T follicular helper cell (primary cell): ENCODE data around the gene C5orf22.
"Not testable (repeated sequence)": the region's sequence is repeated elsewhere in the genome, so short reads cannot be mapped to it uniquely, and the experiment has no call there.

Experiments
- DNase-seq: peaks from one replicate; pipeline ENCODE4 v3.0.0-alpha.2; 2020; ENCODE audit warnings: low read depth

C5orf22 gene

GRCh38 chr5:31553863-31554262, 21.8 kb downstream of the C5orf22 start:
- no peak for DNase-seq

- no peak for DNase-seq
Observed at GRCh38 chr5:31554552-31554951, 22.5 kb downstream of the C5orf22 start.

GRCh38 chr5:31556461-31556860, 24.4 kb downstream of the C5orf22 start:
- no peak for DNase-seq

GRCh38 chr5:31559942-31560341, 27.8 kb downstream of the C5orf22 start:
- DNase-seq: no peak

- no peak for DNase-seq
Observed at GRCh38 chr5:31561946-31562345, 29.8 kb downstream of the C5orf22 start.

- DNase-seq: no peak
Observed at GRCh38 chr5:31563216-31563615, 31.1 kb downstream of the C5orf22 start.

GRCh38 chr5:31566362-31566761, 34.3 kb downstream of the C5orf22 start:
- DNase-seq: not testable (repeated sequence)

- DNase-seq: no peak
Observed at GRCh38 chr5:31568302-31568835, 36.3 kb downstream of the C5orf22 start.

- DNase-seq: no peak
Observed at GRCh38 chr5:31569068-31569467, 37.0 kb downstream of the C5orf22 start.

GRCh38 chr5:31573494-31574142, 41.5 kb downstream of the C5orf22 start:
- DNase-seq: no peak

- no peak for DNase-seq
Observed at GRCh38 chr5:31574772-31575171, 42.7 kb downstream of the C5orf22 start.

GRCh38 chr5:31577438-31577837, 45.3 kb downstream of the C5orf22 start:
- DNase-seq: no peak

GRCh38 chr5:31579558-31579957, 47.5 kb downstream of the C5orf22 start:
- DNase-seq: no peak

- no peak for DNase-seq
Observed at GRCh38 chr5:31581498-31582099, 49.5 kb downstream of the C5orf22 start.

GRCh38 chr5:31583129-31583528, 51.0 kb downstream of the C5orf22 start:
- no peak for DNase-seq

- no peak for DNase-seq
Observed at GRCh38 chr5:31585166-31585894, 53.2 kb downstream of the C5orf22 start.

GRCh38 chr5:31585895-31586270, 53.8 kb downstream of the C5orf22 start:
- DNase-seq: no peak

GRCh38 chr5:31587546-31587945, 55.4 kb downstream of the C5orf22 start:
- DNase-seq: no peak

GRCh38 chr5:31593665-31594064, 61.6 kb downstream of the C5orf22 start:
- DNase-seq: no peak

GRCh38 chr5:31596354-31596753, 64.3 kb downstream of the C5orf22 start:
- DNase-seq: no peak

GRCh38 chr5:31598640-31599611, 66.8 kb downstream of the C5orf22 start:
- no peak for DNase-seq

GRCh38 chr5:31602305-31602704, 70.2 kb downstream of the C5orf22 start:
- DNase-seq: not testable (repeated sequence)
